ENCODE measurements around the gene MITF.

The MITF gene

GRCh38 chr3:69983546-69984265 lies 244.4 kb downstream of the MITF start:
- Histone ChIP-seq H3K4me2 (ENCODE audit: low read length) (no peak overlapping the region), H3K36me3 (replicated peaks; ENCODE audit: low read depth, low read length) (no peaks in the 10 kb centered on the region), H3K79me2 (ENCODE audit: low read length) (no peaks in the 10 kb centered on the region), H3K27ac (ENCODE audit: low read length) (no peak overlapping the region), H2AFZ (ENCODE audit: low read depth, low read length) (no peak overlapping the region), H3K27me3 (ENCODE audit: low read depth, low read length) (no peaks in the 10 kb centered on the region), H3K4me3 (ENCODE audit: low read length) (no peak overlapping the region), H3K9me3 (ENCODE audit: insufficient read depth, low read length) (no peaks in the 10 kb centered on the region), H4K20me1 (ENCODE audit: insufficient read depth, low read length) (no peaks in the 10 kb centered on the region), H3K9ac (ENCODE audit: low read length) (no peak overlapping the region), H3K4me1 (ENCODE audit: low read length) (no peaks in the 10 kb centered on the region)
- TF ChIP-seq CTCF (IDR thresholded peaks at IDR 0.05; ENCODE audit: low read depth, low read length), result no peak
- TF ChIP-seq EZH2phosphoT487 (IDR thresholded peaks at IDR 0.05; ENCODE audit: low read depth), result no peak

- Histone ChIP-seq H3K27ac (ENCODE audit: low read length) (no peak overlapping the region), H3K4me3 (ENCODE audit: low read length) (no peak overlapping the region), H3K36me3 (replicated peaks; ENCODE audit: low read depth, low read length) (no peaks in the 10 kb centered on the region), H3K79me2 (ENCODE audit: low read length) (no peaks in the 10 kb centered on the region), H3K9ac (ENCODE audit: low read length) (no peak overlapping the region), H2AFZ (ENCODE audit: low read depth, low read length) (no peak overlapping the region), H3K4me1 (ENCODE audit: low read length) (no peaks in the 10 kb centered on the region), H3K27me3 (ENCODE audit: low read depth, low read length) (no peaks in the 10 kb centered on the region), H4K20me1 (ENCODE audit: insufficient read depth, low read length) (no peaks in the 10 kb centered on the region), H3K4me2 (ENCODE audit: low read length) (no peak overlapping the region), H3K9me3 (ENCODE audit: insufficient read depth, low read length) (no peaks in the 10 kb centered on the region)
- TF ChIP-seq EZH2phosphoT487 (IDR thresholded peaks at IDR 0.05; ENCODE audit: low read depth) (no peak), CTCF (IDR thresholded peaks at IDR 0.05; ENCODE audit: low read depth, low read length) (no peak)
Observed at GRCh38 chr3:69985266-69985665, 246.0 kb downstream of the MITF start.

- Histone ChIP-seq H4K20me1 (ENCODE audit: insufficient read depth, low read length) (no peaks in the 10 kb centered on the region), H3K9me3 (ENCODE audit: insufficient read depth, low read length) (no peaks in the 10 kb centered on the region), H3K27ac (ENCODE audit: low read length) (no peak overlapping the region), H3K4me3 (ENCODE audit: low read length) (no peak overlapping the region), H3K36me3 (replicated peaks; ENCODE audit: low read depth, low read length) (no peaks in the 10 kb centered on the region), H3K4me2 (ENCODE audit: low read length) (no peak overlapping the region), H3K79me2 (ENCODE audit: low read length) (no peaks in the 10 kb centered on the region), H2AFZ (ENCODE audit: low read depth, low read length) (no peak overlapping the region), H3K4me1 (ENCODE audit: low read length) (no peaks in the 10 kb centered on the region), H3K27me3 (ENCODE audit: low read depth, low read length) (no peaks in the 10 kb centered on the region), H3K9ac (ENCODE audit: low read length) (no peak overlapping the region)
- TF ChIP-seq EZH2phosphoT487 (IDR thresholded peaks at IDR 0.05; ENCODE audit: low read depth) (no peak), CTCF (IDR thresholded peaks at IDR 0.05; ENCODE audit: low read depth, low read length) (no peak)
Observed at GRCh38 chr3:69986419-69986818, 247.2 kb downstream of the MITF start.

GRCh38 chr3:69987833-69988232 lies 248.6 kb downstream of the MITF start:
- H3K27ac ChIP-seq (ENCODE audit: low read length), result no peak overlapping the region
- no peak overlapping the region for H3K4me2 ChIP-seq (ENCODE audit: low read length)
- TF ChIP-seq CTCF (IDR thresholded peaks at IDR 0.05; ENCODE audit: low read depth, low read length) (no peak), EZH2phosphoT487 (IDR thresholded peaks at IDR 0.05; ENCODE audit: low read depth) (no peak)
- no peaks in the 10 kb centered on the region for H3K9me3 ChIP-seq (ENCODE audit: insufficient read depth, low read length)
- H4K20me1 ChIP-seq (ENCODE audit: insufficient read depth, low read length), result no peaks in the 10 kb centered on the region
- no peak overlapping the region for H3K4me3 ChIP-seq (ENCODE audit: low read length)
- H3K79me2 ChIP-seq (ENCODE audit: low read length), result no peaks in the 10 kb centered on the region
- H3K4me1 ChIP-seq (ENCODE audit: low read length), result no peaks in the 10 kb centered on the region
- no peaks in the 10 kb centered on the region for H3K27me3 ChIP-seq (ENCODE audit: low read depth, low read length)
- H2AFZ ChIP-seq (ENCODE audit: low read depth, low read length), result no peak overlapping the region
- H3K36me3 ChIP-seq (replicated peaks; ENCODE audit: low read depth, low read length), result no peaks in the 10 kb centered on the region
- no peak overlapping the region for H3K9ac ChIP-seq (ENCODE audit: low read length)
